HG03565 (cell line): ENCODE data around the gene GPR137B.

Experiments
- ATAC-seq: cut with Tn5 transposase; IDR thresholded peaks from one replicate; pipeline ENCODE4 v1.9.1; 2021; ENCODE audit warnings: mild to moderate bottlenecking, moderate library complexity; ENCODE audit not compliant: unreplicated experiment

The GPR137B gene

DNA sequence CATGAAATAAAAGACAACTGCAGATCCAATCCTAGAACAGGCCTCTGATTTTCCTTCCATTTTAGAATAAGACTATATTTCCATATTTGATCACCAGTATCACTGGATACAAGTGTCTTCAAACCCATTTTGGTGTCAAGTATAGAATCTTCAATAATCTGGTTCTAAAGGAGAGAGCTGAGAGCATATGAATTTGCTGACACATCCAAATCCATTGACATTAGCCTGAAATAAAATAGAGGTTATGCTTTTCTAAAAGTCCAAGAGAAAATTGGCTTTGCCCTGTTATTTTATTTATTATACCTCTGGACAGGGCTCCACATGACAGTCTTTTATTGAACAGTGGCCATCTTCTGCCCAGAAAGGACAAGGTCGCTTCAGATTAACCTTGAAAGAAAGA is 110.8 kb downstream of the GPR137B start:
- ATAC-seq, result no peak

- no peak for ATAC-seq
Measured at GRCh38 chr1:236253918-236254637, 111.7 kb downstream of the GPR137B start.

DNA sequence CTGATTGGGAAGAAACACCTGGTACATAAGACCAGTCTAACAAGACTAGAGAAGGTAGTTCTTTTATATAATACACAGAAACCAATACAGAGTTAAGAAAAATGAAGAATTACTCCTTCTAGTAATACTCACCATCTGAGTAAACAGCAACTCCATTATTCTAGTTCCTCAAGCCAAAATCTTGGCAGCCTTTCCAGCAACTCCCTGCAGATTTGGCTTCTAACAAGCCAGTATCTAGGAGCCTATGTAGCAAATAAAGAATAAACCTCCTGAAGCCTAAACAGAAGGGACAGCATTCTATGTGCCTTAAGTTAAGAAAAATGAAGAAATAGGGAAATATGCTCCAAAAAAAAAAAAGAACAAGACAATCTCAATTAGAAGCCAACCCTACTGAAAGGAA is 114.9 kb downstream of the GPR137B start:
- ATAC-seq, result no peak

- ATAC-seq, result no peak
Measured at GRCh38 chr1:236258114-236258622, 115.8 kb downstream of the GPR137B start.
